Breast epithelium (tissue), 3 donors: ENCODE data around the gene DCUN1D3.

Source experiments
- POLR2A ChIP-seq: fragments of 450-650 bp; IDR thresholded peaks from one replicate; pipeline ENCODE4 v1.6.1; 2016; ENCODE audit warnings: antibody characterized with exemption, mild to moderate bottlenecking, moderate library complexity
- POLR2AphosphoS5 ChIP-seq, 3 donors: sonication (generic); formaldehyde crosslinking; IDR thresholded peaks; one replicate each; pipeline ENCODE4 v1.6.1; 2017; ENCODE audit warnings: antibody characterized with exemption in 3 of 3
- TF ChIP-seq, protein P1 (sequence below), 3 donors: fragments of 450-650 bp; IDR thresholded peaks; one replicate each; pipeline ENCODE4 v1.5.1; 2016 to 2017; ENCODE audit warnings: antibody characterized with exemption in 3 of 3, mild to moderate bottlenecking in 3 of 3, moderate library complexity in 3 of 3

DNA sequence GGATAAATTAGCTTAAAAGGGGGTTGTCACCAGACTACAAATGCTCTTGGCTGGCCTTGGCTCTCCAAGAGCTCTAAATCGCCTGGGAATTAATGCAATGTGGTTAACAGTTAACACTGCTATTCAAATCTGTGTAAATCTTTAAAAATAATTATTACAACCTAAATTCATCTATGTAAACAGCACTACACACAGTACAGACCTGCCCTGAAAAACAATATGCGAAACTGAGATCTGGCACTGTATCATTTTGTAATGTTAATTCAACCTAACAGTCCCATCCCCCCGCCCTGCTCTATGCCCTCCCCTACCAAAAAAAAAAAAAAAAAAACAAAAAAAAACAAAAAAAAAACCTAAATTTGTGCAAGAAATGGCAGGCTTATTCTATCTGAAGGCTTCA lies 40.9 kb downstream of the DCUN1D3 start:
- TF ChIP-seq POLR2A (no peak), POLR2AphosphoS5 (IDR thresholded peaks at IDR 0.05) (no peak)
- TF ChIP-seq, protein P1, sequence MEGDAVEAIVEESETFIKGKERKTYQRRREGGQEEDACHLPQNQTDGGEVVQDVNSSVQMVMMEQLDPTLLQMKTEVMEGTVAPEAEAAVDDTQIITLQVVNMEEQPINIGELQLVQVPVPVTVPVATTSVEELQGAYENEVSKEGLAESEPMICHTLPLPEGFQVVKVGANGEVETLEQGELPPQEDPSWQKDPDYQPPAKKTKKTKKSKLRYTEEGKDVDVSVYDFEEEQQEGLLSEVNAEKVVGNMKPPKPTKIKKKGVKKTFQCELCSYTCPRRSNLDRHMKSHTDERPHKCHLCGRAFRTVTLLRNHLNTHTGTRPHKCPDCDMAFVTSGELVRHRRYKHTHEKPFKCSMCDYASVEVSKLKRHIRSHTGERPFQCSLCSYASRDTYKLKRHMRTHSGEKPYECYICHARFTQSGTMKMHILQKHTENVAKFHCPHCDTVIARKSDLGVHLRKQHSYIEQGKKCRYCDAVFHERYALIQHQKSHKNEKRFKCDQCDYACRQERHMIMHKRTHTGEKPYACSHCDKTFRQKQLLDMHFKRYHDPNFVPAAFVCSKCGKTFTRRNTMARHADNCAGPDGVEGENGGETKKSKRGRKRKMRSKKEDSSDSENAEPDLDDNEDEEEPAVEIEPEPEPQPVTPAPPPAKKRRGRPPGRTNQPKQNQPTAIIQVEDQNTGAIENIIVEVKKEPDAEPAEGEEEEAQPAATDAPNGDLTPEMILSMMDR (IDR thresholded peaks at IDR 0.05): no peak
